HCT116 (cell line): Measurements from ENCODE around the gene GNPDA1. TPM values are rescaled to one million over a fixed set of nuclear protein-coding genes. Genes with fewer than 3 reads are reported as not detected.

Experiments
- ATAC-seq: fragments of 200-7000 bp; cut with Tn5 transposase; 2 replicates; pipeline ENCODE4 v1.9.1; 2020; ENCODE audit warnings: mild to moderate bottlenecking, moderate library complexity
- BruUV-seq: library from RNA; stranded (reverse); fragments of 400-500 nt; replicated peaks from 2 replicates; lab custom pipeline; 2021; lab: Mats Ljungman, UMichigan
- CTCF ChIA-PET: fragments of 300-600 bp; sonication (Branson Sonifier 250); formaldehyde crosslinking; loops from one replicate; lab custom pipeline; 2021; ENCODE audit warnings: antibody characterized with exemption; lab: Charles Lee
- POLR2A ChIA-PET: fragments of 300-600, 350-600 bp; sonication (Branson Sonifier 250); formaldehyde crosslinking; loops from one replicate; lab custom pipeline; 2021; ENCODE audit warnings: antibody characterized with exemption; lab: Charles Lee
- RAD21 ChIA-PET, 2 experiments: fragments of 300-600 bp; sonication (Branson Sonifier 250); formaldehyde crosslinking; loops; one replicate each; lab custom pipeline; 2023; ENCODE audit warnings: low total read pairs in 2 of 2; ENCODE audit not compliant: uncharacterized antibody in 2 of 2, unreplicated experiment in 2 of 2, low non-redundant PET in 1 of 2; lab: Charles Lee
- DNase-seq: peaks from one replicate; pipeline ENCODE4 v3.0.0-alpha.2; 2010; ENCODE audit warnings: low read depth, low spot score
- H2AFZ ChIP-seq: fragments of 200-600 bp; shearing (Covaris generic), sonication (generic); 2 replicates; pipeline ENCODE4 v1.6.1; 2017; ENCODE audit warnings: low read depth, mixed run types, mixed read lengths, antibody characterized with exemption, low read length; ENCODE audit not compliant: poor library complexity, severe bottlenecking
- H3K27ac ChIP-seq: 2 replicates; pipeline ENCODE4 v1.5.1; 2012; ENCODE audit warnings: low read depth, low read length
- H3K27me3 ChIP-seq: fragments of 200-600 bp; sonication (generic); 2 replicates; pipeline ENCODE4 v1.6.1; 2016; ENCODE audit warnings: mixed run types, low read length, mixed read lengths; ENCODE audit not compliant: insufficient read depth
- H3K36me3 ChIP-seq, 2 experiments: fragments of 200-500 bp in 1 of 2; fragments of 200-600 bp in 1 of 2; sonication (Bioruptor generic) in 1 of 2; sonication (generic) in 1 of 2; 2 replicates each; pipeline versions ENCODE4 v1.5.1 to v1.6.1; 2014 to 2016; ENCODE audit warnings: low read length in 2 of 2, inconsistent platforms in 1 of 2, mixed read lengths in 1 of 2, mixed run types in 1 of 2; ENCODE audit not compliant: insufficient read depth in 2 of 2, control insufficient read depth in 1 of 2
- H3K4me1 ChIP-seq, 2 experiments: fragments of 200-600 bp in 1 of 2; sonication (generic) in 1 of 2; 2 replicates each; pipeline versions ENCODE4 v1.5.1 to v1.6.1; 2012 to 2017; ENCODE audit warnings: low read length in 2 of 2, inconsistent platforms in 1 of 2, mild to moderate bottlenecking in 1 of 2, mixed read lengths in 1 of 2, mixed run types in 1 of 2, moderate library complexity in 1 of 2; ENCODE audit not compliant: insufficient read depth in 2 of 2, control insufficient read depth in 1 of 2
- H3K4me2 ChIP-seq: fragments of 200-600 bp; sonication (generic); 2 replicates; pipeline ENCODE4 v1.6.1; 2017; ENCODE audit warnings: mixed run types, low read length, mixed read lengths
- H3K4me3 ChIP-seq, 2 experiments: fragments of 200-600 bp in 1 of 2; sonication (generic) in 1 of 2; replicated peaks in 1 of 2; 2 replicates each; pipeline ENCODE4 v1.5.1; 2011 to 2016; ENCODE audit warnings: low read length in 2 of 2, control low read depth in 1 of 2, low read depth in 1 of 2, mild to moderate bottlenecking in 1 of 2, mixed read lengths in 1 of 2, mixed run types in 1 of 2
- H3K79me2 ChIP-seq: fragments of 200-600 bp; sonication (generic); 2 replicates; pipeline ENCODE4 v1.6.1; 2017; ENCODE audit warnings: mild to moderate bottlenecking, mixed run types, low read length, moderate library complexity, mixed read lengths; ENCODE audit not compliant: insufficient read depth
- H3K9ac ChIP-seq: fragments of 200-600 bp; sonication (generic); 2 replicates; pipeline ENCODE4 v1.6.1; 2016; ENCODE audit warnings: low read length, mixed read lengths
- H3K9me2 ChIP-seq: fragments of 200-600 bp; sonication (generic), shearing (Covaris generic); 2 replicates; pipeline ENCODE4 v1.6.1; 2017; ENCODE audit warnings: mixed run types, mild to moderate bottlenecking, moderate library complexity; ENCODE audit not compliant: insufficient read depth
- H3K9me3 ChIP-seq, 2 experiments: fragments of 200-500 bp in 1 of 2; fragments of 200-600 bp in 1 of 2; sonication (Bioruptor generic) in 1 of 2; sonication (generic) in 1 of 2; 2 replicates each; pipeline ENCODE4 v1.6.1; 2014 to 2017; ENCODE audit warnings: low read length in 2 of 2, mixed read lengths in 2 of 2, inconsistent platforms in 1 of 2, low read depth in 1 of 2, mild to moderate bottlenecking in 1 of 2, mixed run types in 1 of 2, moderate library complexity in 1 of 2; ENCODE audit not compliant: control insufficient read depth in 1 of 2, insufficient read depth in 1 of 2
- H4K20me1 ChIP-seq: fragments of 200-600 bp; sonication (generic), shearing (Covaris generic); 2 replicates; pipeline ENCODE4 v1.6.1; 2017; ENCODE audit warnings: mixed run types, mild to moderate bottlenecking, moderate library complexity; ENCODE audit not compliant: insufficient read depth
- ATF3 ChIP-seq: IDR thresholded peaks from 2 replicates; pipeline ENCODE4 v1.6.1; 2012
- CBX3 ChIP-seq: IDR thresholded peaks from 2 replicates; pipeline ENCODE4 v1.6.1; 2012; ENCODE audit warnings: low read depth
- CEBPB ChIP-seq: IDR thresholded peaks from 2 replicates; pipeline ENCODE4 v1.6.1; 2012; ENCODE audit warnings: low read depth
- EGR1 ChIP-seq: IDR thresholded peaks from 2 replicates; pipeline ENCODE4 v1.6.1; 2012; ENCODE audit warnings: low read depth
- ELF1 ChIP-seq: IDR thresholded peaks from 2 replicates; pipeline ENCODE4 v1.6.1; 2012; ENCODE audit warnings: low read depth, borderline replicate concordance
- EZH2 ChIP-seq: fragments of 200-600 bp; sonication (generic); IDR thresholded peaks from 2 replicates; pipeline ENCODE4 v1.6.1; 2017; ENCODE audit warnings: antibody characterized with exemption, mixed run types
- FOSL1 ChIP-seq: IDR thresholded peaks from 2 replicates; pipeline ENCODE4 v1.6.1; 2012; ENCODE audit warnings: low read depth
- JUND ChIP-seq: IDR thresholded peaks from 2 replicates; pipeline ENCODE4 v1.6.1; 2012
- RAD21 ChIP-seq: IDR thresholded peaks from 2 replicates; pipeline ENCODE4 v1.6.1; 2012; ENCODE audit warnings: low read depth, mild to moderate bottlenecking
- REST ChIP-seq: IDR thresholded peaks from 2 replicates; pipeline ENCODE4 v1.6.1; 2012; ENCODE audit warnings: low read depth
- SIN3A ChIP-seq: IDR thresholded peaks from 2 replicates; pipeline ENCODE4 v1.6.1; 2012; ENCODE audit warnings: low read depth
- SP1 ChIP-seq: IDR thresholded peaks from 2 replicates; pipeline ENCODE4 v1.6.1; 2012; ENCODE audit warnings: low read depth
- ZBTB33 ChIP-seq: IDR thresholded peaks from 2 replicates; pipeline ENCODE4 v1.6.1; 2011; ENCODE audit warnings: mild to moderate bottlenecking, low read length, moderate library complexity; ENCODE audit not compliant: insufficient replicate concordance; ENCODE audit errors: extremely low read depth
- ZFX ChIP-seq: fragments of 450-650 bp; IDR thresholded peaks from 2 replicates; pipeline ENCODE4 v1.6.1; 2017
- ZNF274 ChIP-seq: fragments of 200-500 bp; sonication (Bioruptor generic); IDR thresholded peaks from 2 replicates; pipeline ENCODE4 v1.6.1; 2014; ENCODE audit warnings: mild to moderate bottlenecking, low read depth, low read length, inconsistent platforms
- intact Hi-C: fragments of 100-400 bp; cut with micrococcal nuclease; formaldehyde crosslinking; loops from 2 replicates; pipeline ENCODE4 v1.10.0; 2022
- total RNA-seq: library from RNA; stranded (reverse); gene quantifications from one replicate; pipeline ENCODE4 v1.2.1, GENCODE V29; 2021; ENCODE audit not compliant: unreplicated experiment

Gene GNPDA1
- total RNA-seq, 1 experiment from 2014 or later = 45.6 TPM

DNA sequence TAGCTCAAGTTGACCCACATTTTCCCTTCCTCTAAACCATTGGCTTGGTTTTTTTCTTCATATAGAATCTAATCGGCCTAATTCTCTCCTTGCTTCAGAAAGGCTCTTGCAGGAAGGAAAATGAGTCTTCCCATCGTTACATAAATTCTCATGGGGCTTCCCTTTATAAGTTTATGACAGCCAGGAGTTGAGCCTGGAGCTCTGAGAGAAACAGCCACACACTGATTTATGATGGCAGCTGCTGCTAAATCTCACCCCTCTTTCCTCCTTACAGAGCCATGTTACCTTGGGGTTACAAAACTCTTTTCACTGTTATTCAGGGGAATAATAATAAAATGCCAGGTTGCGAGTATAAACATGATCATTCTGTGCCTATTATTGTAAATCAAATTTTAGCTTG, 49.1 kb downstream of the GNPDA1 start:
- POLR2A ChIA-PET = no interaction called here
- Histone ChIP-seq H3K9me3 (no peaks in the 10 kb centered on the region), H3K4me2 (no peak overlapping the region), H3K36me3 (no peaks in the 10 kb centered on the region), H4K20me1 (no peaks in the 10 kb centered on the region), H3K9ac (no peak overlapping the region), H3K4me1 (peaks cover 0 to 15% of the 10 kb centered on the region in 2 experiments; a peak in 1 of 4 replicates), H3K27ac (no peak overlapping the region), H3K79me2 (no peaks in the 10 kb centered on the region), H3K9me2 (no peaks in the 10 kb centered on the region), H3K27me3 (no peaks in the 10 kb centered on the region), H2AFZ (no peak overlapping the region), H3K4me3 (no peak overlapping the region)
- no peak for DNase-seq
- TF ChIP-seq CEBPB (no peak), ZFX (no peak), ATF3 (no peak), RAD21 (no peak), CBX3 (no peak), EZH2 (no peak), ELF1 (no peak), EGR1 (no peak), SP1 (no peak), JUND (no peak), ZNF274 (no peak)
- no peak for ATAC-seq
- intact Hi-C loops = no loop called here
- no TSS peak for BruUV-seq
- CTCF ChIA-PET = interaction anchor here (1.0 kb wide), 1 partner anchor 271 kb away, joined by 3 read pairs; no protein-coding TSS in a partner anchor
- RAD21 ChIA-PET = no interaction called here

DNA sequence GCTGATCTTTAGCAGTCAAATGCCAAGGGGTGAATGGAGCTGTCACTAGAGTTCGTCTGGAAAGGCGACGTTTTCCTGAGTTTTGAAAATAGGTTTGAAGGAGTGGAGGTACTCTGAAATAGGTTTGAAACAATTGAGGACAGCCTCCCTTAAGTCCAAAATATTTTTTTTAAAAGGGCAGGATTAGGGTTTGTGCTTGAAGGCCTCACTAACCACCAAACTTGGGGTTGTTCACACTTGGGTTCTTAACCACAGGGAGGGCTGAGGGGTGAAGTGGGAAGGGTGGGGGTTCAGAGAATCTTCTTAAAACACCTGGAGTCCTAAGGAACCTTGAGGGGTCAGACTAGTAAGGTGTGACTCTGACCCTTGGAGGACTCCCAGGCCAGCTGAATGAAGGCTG, 51.4 kb downstream of the GNPDA1 start:
- ATAC-seq = no peak
- intact Hi-C loops = no loop called here
- BruUV-seq = no TSS peak
- Histone ChIP-seq H3K4me2 (no peak overlapping the region), H3K4me3 (no peak overlapping the region), H4K20me1 (no peaks in the 10 kb centered on the region), H3K36me3 (no peaks in the 10 kb centered on the region), H2AFZ (peak overlapping the region; percentile 17), H3K27me3 (no peaks in the 10 kb centered on the region), H3K9me3 (no peaks in the 10 kb centered on the region), H3K79me2 (no peaks in the 10 kb centered on the region), H3K9me2 (no peaks in the 10 kb centered on the region), H3K4me1 (peaks cover 0 to 10% of the 10 kb centered on the region in 2 experiments; a peak in 1 of 4 replicates), H3K27ac (no peak overlapping the region), H3K9ac (no peak overlapping the region)
- POLR2A ChIA-PET = interaction anchor here (0.7 to 2.2 kb wide), 3 partner anchors 8 to 269 kb away, joined by 3 to 12 read pairs (median 5); partner anchors contain the start of gene RNF14
- CTCF ChIA-PET = interaction anchor here (0.6 to 3.2 kb wide), 24 partner anchors 8 to 369 kb away, joined by 3 to 79 read pairs (median 6); partner anchors contain the start of genes DELE1, HDAC3, PCDH1 and RELL2
- TF ChIP-seq SIN3A (no peak), ATF3 (no peak), CBX3 (no peak), REST (no peak), FOSL1 (no peak), ZBTB33 (no peak), CEBPB (no peak), SP1 (no peak), EZH2 (no peak), ZNF274 (no peak)
- RAD21 ChIA-PET = interaction anchor here (0.9 to 2.7 kb wide), 7 partner anchors 9 to 269 kb away, joined by 3 to 19 read pairs (median 6); partner anchors contain the start of genes DELE1 (in 1 of the 2) and PCDH1 (in 1 of the 2)
- DNase-seq = no peak
